ENCODE results near the gene TENM4. TPM values are rescaled to one million over a fixed set of nuclear protein-coding genes. Genes with fewer than 3 reads are reported as not detected.

Gene TENM4
- total and polyA plus RNA-seq, 2 of the 8 experiments (the other 6 are each of a cell fraction or from before 2014, with no cell fraction given): 3.5 to 7.2 TPM

DNA sequence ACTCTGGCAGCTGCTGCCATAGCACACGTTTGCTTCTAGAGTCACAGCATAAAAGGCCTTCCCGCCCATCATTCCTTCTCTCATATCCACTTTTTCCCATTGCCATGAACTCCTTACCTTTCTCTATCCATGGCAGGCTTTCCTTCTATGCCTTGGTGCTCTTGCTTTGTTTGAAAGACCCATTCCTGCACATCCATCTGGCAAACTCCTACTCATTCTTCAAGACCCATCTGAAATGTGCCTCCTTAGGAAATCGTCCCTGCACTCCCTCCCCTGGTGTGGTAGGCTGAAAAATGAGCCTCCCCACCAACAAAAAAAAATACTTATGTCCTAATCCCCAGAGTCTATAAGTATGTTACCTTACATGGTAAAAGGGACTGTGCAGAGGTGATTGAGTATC, 100.3 kb downstream of the TENM4 start (continued):
- TF ChIP-seq EGR1 (IDR thresholded peaks at IDR 0.05; ENCODE audit: borderline replicate concordance, low read depth, low read length) (no peak), SAP30 (IDR thresholded peaks at IDR 0.05; ENCODE audit: insufficient read depth, insufficient replicate concordance, low read length) (no peak), TAF7 (optimal IDR thresholded peaks at IDR 0.05; ENCODE audit: borderline replicate concordance, low read depth, low read length) (no peak)
